Epithelial cell of proximal tubule (primary cell): ENCODE measurements around the gene TLX1. TPM values are rescaled to one million over a fixed set of nuclear protein-coding genes. Genes with fewer than 3 reads are reported as not detected.

Experiments
- DNase-seq: peaks from one replicate; pipeline ENCODE4 v3.0.0-alpha.2; 2011; ENCODE audit warnings: low read depth
- H3K4me3 ChIP-seq: 2 replicates; pipeline ENCODE4 v1.5.1; 2011; ENCODE audit warnings: low read depth, mild to moderate bottlenecking, low read length
- total RNA-seq: library from RNA; depleted of rRNA; stranded (reverse); fragments of >200 nt; gene quantifications from 2 replicates; pipeline ENCODE4 v1.2.3, GENCODE V29; 2015
- TF ChIP-seq, protein P1 (sequence below): conservative IDR thresholded peaks from 2 replicates; pipeline ENCODE4 v1.5.1; 2012; ENCODE audit warnings: low read depth, mild to moderate bottlenecking, low read length

TLX1 gene
- total RNA-seq, 1 donor from 2014 or later: not detected

DNA sequence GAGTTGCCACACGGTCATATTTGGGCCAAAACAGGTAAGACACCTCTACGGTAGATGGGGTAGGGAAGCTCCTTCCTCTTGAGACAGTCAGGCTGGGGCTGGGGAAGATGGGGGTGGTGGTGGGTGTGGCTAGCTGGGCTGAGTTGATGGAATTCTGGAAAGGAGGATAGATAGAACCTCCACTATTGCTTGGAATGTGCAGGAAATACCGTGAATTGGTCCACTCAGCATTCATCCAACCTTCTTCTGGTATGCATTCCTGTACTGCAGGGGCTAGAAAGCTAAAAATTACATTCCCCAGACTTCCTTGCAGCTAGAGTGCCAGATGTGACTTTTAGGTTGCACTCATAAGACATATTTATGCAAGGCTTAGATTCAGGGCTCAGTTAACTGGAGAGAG lies 24.8 kb downstream of the TLX1 start:
- H3K4me3 ChIP-seq: no peak overlapping the region
- no peak for DNase-seq
- TF ChIP-seq, protein P1, sequence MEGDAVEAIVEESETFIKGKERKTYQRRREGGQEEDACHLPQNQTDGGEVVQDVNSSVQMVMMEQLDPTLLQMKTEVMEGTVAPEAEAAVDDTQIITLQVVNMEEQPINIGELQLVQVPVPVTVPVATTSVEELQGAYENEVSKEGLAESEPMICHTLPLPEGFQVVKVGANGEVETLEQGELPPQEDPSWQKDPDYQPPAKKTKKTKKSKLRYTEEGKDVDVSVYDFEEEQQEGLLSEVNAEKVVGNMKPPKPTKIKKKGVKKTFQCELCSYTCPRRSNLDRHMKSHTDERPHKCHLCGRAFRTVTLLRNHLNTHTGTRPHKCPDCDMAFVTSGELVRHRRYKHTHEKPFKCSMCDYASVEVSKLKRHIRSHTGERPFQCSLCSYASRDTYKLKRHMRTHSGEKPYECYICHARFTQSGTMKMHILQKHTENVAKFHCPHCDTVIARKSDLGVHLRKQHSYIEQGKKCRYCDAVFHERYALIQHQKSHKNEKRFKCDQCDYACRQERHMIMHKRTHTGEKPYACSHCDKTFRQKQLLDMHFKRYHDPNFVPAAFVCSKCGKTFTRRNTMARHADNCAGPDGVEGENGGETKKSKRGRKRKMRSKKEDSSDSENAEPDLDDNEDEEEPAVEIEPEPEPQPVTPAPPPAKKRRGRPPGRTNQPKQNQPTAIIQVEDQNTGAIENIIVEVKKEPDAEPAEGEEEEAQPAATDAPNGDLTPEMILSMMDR: no peak

DNA sequence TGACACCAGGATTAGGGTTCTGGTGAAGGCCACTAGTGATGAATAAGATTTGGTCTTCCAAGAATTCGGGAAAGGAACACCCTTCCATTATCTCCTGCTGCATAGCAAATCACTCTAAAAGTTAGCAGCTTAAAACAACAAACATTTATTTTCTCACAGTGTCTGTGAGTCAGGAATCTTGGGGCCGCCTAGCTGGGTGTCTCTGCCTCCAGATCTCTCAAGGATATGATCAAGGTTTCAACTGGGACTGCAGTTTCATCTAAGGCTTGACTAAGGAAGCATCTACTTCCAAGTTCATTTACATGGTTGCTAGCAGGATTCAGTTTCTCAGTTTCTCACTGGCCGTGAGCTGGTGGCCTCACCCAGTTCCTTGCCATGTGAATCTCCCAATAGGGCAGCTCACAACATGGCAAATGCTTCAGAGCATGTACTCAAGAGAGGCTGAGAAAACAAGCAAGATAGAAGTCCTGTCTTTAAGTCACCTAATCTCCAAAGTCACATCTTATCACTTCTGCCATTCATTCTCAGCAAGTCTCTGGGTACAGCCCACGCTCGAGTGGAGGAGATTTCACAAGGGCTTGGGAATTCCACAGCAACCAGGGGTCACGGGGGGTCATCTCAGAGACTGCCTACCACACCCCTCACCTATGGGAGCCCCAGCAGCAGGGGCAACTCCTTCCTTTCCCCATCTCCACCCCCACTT lies 26.8 kb downstream of the TLX1 start:
- TF ChIP-seq, protein P1: no peak
- H3K4me3 ChIP-seq: no peak overlapping the region
- DNase-seq: no peak

- H3K4me3 ChIP-seq: no peak overlapping the region
- TF ChIP-seq, protein P1: no peak
- no peak for DNase-seq
Observed at GRCh38 chr10:101158459-101159058, 27.5 kb downstream of the TLX1 start.

GRCh38 chr10:101161494-101162299 lies 30.6 kb downstream of the TLX1 start:
- TF ChIP-seq, protein P1: peak; percentile 95
- DNase-seq: peak; percentile 13
- H3K4me3 ChIP-seq: peak overlapping the region; percentile 48

DNA sequence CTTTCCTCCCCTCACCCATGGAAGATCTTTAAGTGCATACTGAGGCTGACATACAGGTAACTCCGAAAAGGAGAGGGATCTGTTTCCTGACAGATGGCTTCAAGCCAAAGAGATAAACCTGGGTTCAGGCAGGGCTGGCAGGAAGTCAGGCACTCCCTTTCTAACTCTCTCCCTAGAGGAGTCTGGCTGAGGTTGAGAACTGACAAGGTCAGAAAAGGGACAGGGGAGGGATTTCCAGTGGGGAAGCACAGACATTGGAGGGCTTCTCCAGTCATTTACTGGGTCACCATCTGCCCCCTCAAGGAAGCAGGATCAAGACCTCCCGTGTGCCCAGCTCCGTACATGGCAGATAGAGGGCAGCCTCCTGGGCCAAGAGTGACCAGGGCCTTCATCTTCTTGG lies 31.6 kb downstream of the TLX1 start:
- DNase-seq: no peak
- no peak overlapping the region for H3K4me3 ChIP-seq
- TF ChIP-seq, protein P1: peak; percentile 1

GRCh38 chr10:101164020-101164419 lies 32.9 kb downstream of the TLX1 start:
- TF ChIP-seq, protein P1: no peak
- DNase-seq: no peak
- H3K4me3 ChIP-seq: no peak overlapping the region
